Fibroblast of pulmonary artery (primary cell): Measurements from ENCODE around the gene OSCP1.

ENCODE experiments used
- DNase-seq: peaks from one replicate; pipeline ENCODE4 v3.0.0-alpha.2; 2010; ENCODE audit warnings: low read depth
- H3K4me3 ChIP-seq: replicated peaks from 2 replicates; pipeline ENCODE4 v1.5.1; 2011; ENCODE audit warnings: low read depth, mild to moderate bottlenecking, control low read depth, low read length, moderate library complexity
- CTCF ChIP-seq: IDR thresholded peaks from 2 replicates; pipeline ENCODE4 v1.5.1; 2011; ENCODE audit warnings: mild to moderate bottlenecking, control low read depth, low read length, inconsistent platforms; ENCODE audit errors: missing control alignments

Gene OSCP1

DNA sequence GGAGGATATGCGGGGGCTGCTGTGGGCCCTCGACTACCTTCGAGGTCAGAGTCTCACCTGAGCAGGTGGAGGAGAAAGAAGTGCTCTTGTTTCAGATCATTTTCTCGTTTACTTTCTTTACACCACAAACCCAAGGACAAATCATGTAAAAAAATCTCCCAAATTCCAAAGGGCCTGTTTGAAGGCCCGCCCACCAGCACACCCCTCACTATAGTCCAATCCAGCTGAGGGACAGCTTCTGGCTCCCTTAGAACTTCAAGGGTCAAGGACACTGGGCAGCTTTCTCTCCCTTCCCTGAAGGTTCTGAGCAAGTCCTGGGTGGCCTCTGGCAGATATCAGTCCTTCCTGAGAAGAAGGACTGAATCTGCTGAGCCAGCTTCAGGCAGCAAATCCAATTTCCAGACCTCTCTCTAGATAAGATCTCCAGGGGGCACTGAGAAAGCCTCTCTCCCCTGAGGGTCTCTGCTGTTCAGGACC is 70.1 kb downstream of the OSCP1 start:
- H3K4me3 ChIP-seq, result no peak overlapping the region
- DNase-seq, result no peak
- TF ChIP-seq CTCF, result no peak

- no peak for TF ChIP-seq CTCF
- H3K4me3 ChIP-seq, result no peak overlapping the region
- no peak for DNase-seq
These were observed 72.3 kb downstream of the OSCP1 start for GRCh38 chr1:36377791-36378492.

DNA sequence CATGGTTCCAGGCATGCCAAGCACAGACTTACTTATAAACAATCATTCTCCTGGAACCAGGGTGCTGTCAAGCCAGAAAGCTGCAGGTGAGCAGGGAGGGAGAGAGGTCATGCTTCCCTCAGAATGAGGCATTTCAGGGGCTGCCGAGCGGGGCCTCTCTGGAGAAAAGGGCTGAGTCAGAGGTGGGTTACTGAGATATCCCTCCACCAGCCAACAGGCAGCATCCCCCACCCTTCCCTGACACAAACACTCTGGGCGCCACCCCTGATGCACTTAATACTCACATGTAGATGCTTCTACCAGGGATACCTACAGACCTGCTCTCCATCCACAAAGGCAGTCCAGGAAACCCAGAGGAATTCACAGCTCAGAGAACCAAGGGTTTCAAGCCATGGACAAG is 77.6 kb downstream of the OSCP1 start:
- TF ChIP-seq CTCF, result no peak
- H3K4me3 ChIP-seq, result no peak overlapping the region
- DNase-seq, result no peak

DNA sequence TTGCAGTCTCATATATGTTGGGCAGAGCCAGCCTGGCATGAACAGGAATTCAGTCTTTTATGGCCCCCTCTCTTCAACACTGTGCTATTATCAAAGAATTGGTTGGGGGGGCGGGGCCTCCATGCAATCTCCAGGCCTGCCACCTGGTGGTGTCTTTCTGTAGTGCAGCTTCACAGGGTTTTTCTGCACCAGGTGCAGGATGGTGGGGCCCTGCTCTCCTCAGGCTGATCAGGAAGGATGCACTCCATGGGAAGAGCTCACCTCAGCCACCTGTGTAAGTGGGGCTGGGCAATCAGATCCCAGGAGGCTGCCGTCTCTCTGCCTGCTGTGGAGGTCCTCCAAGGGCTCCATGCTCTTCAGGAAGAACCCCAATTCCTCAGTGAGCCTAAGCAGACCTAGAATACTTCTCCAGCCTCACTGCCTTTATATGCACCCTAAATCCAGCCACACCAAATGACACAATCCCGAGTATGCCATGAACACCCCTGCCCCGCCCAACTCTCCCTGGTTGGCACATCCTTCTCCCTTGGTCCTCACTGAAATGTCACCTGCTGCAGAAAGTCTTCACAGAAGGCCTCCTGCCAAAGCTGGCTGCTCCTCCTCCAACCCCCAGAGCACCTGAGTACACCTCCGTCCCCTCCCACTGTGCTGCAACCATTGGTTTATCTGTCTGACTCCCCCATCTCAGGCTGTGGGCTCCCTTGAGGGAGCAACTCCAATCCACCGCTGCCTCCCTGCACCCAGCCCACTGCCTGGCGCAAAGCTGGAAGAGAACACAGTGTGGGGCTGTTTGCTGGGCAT is 81.0 kb downstream of the OSCP1 start:
- TF ChIP-seq CTCF, result peak; percentile 88
- peak; percentile 69 for DNase-seq
- no peak overlapping the region for H3K4me3 ChIP-seq
